Fibroblast of the aortic adventitia (primary cell): ENCODE data around the gene CTSC. TPM values are rescaled to one million over a fixed set of nuclear protein-coding genes. Genes with fewer than 3 reads are reported as not detected.
A peak's percentile ranks its signal among the peaks of the same experiment; 100 is the strongest.

Experiments used
- DNase-seq: peaks from one replicate; pipeline ENCODE4 v3.0.0-alpha.2; 2010; ENCODE audit warnings: low read depth
- H3K4me3 ChIP-seq: 2 replicates; pipeline ENCODE4 v1.5.1; 2011; ENCODE audit warnings: low read depth, mild to moderate bottlenecking, control low read depth, low read length, moderate library complexity
- total RNA-seq: library from RNA; depleted of rRNA; stranded (reverse); fragments of >200 nt; gene quantifications from 2 replicates; pipeline ENCODE4 v1.2.3, GENCODE V29; 2012; ENCODE audit warnings: low replicate concordance
- TF ChIP-seq, protein P1 (sequence below): IDR thresholded peaks from 2 replicates; pipeline ENCODE4 v1.5.1; 2011; ENCODE audit warnings: mild to moderate bottlenecking, low read length, control low read depth, inconsistent platforms; ENCODE audit not compliant: insufficient read depth

Gene CTSC
- total RNA-seq, 1 donor, result 69.1 TPM

DNA sequence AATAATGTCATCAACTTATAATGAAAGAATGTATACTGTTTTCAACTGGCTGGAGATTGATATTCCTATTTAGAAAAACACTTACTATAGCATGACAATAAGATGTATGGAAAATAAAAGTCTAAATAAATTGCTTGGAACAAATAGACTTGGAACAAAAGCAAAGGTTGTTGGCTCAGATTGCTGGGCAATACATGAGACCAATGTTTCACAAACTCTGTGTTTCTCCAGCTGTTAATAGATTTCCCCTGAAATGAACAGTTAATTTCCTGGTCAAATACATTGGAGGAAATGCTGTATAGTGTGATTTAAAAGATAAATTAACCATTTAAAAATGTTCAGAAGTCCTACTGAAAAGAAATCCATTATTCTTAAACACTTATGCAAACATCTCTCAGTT is 40.1 kb upstream of the CTSC start:
- TF ChIP-seq, protein P1, sequence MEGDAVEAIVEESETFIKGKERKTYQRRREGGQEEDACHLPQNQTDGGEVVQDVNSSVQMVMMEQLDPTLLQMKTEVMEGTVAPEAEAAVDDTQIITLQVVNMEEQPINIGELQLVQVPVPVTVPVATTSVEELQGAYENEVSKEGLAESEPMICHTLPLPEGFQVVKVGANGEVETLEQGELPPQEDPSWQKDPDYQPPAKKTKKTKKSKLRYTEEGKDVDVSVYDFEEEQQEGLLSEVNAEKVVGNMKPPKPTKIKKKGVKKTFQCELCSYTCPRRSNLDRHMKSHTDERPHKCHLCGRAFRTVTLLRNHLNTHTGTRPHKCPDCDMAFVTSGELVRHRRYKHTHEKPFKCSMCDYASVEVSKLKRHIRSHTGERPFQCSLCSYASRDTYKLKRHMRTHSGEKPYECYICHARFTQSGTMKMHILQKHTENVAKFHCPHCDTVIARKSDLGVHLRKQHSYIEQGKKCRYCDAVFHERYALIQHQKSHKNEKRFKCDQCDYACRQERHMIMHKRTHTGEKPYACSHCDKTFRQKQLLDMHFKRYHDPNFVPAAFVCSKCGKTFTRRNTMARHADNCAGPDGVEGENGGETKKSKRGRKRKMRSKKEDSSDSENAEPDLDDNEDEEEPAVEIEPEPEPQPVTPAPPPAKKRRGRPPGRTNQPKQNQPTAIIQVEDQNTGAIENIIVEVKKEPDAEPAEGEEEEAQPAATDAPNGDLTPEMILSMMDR, result no peak
- no peak overlapping the region for H3K4me3 ChIP-seq
- no peak for DNase-seq

GRCh38 chr11:88377144-88377543 is 39.6 kb upstream of the CTSC start:
- no peak overlapping the region for H3K4me3 ChIP-seq
- no peak for DNase-seq
- TF ChIP-seq, protein P1, result no peak

DNA sequence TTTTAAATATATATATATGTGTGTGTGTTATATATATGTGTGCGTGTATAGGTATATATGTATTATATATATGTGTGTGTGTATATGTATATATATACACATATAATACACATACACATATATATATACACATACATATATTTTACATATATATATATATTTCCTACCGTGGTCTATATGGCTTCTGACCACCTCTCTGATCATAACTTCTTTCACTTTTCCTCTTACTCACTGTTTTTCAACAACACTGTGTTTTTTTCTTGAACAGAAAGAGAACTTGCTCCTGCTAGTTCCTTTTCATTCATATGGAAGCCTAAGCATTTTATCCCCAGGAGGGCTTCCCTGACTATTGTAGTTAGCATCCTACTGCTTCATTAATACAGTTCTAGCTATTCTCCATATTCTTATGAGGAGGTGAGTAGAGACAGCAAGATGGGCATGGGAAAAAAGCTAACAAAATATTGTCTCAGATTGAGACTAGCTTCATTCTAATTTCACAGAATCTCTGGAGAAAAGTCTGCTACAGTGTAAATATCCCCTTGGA is 38.5 kb upstream of the CTSC start:
- DNase-seq, result no peak
- TF ChIP-seq, protein P1, result no peak
- no peak overlapping the region for H3K4me3 ChIP-seq

DNA sequence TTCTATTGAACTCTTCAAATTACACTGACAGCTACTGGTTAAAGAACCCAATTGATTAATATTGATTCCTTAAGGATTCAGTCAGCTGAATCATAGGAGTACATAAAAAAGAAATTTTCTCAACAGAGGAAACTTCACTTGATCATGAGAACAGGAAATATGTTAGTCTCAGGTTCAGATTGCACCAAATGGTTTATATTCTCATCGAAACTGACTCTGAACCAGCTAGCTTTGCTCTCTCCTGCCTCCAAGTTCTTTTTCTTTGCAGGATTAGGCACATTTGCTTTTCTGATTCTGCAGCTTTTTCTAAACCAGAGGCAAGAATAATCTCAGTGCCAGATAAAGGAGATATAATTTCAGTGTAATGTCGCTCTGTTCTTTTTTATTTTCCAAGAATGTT is 33.2 kb upstream of the CTSC start:
- DNase-seq, result no peak
- no peak overlapping the region for H3K4me3 ChIP-seq
- TF ChIP-seq, protein P1, result no peak

- no peak for DNase-seq
- H3K4me3 ChIP-seq, result no peak overlapping the region
- TF ChIP-seq, protein P1, result no peak
These were observed 29.8 kb upstream of the CTSC start for GRCh38 chr11:88367310-88367709.

GRCh38 chr11:88363648-88364065 is 26.1 kb upstream of the CTSC start:
- TF ChIP-seq, protein P1, result no peak
- no peak overlapping the region for H3K4me3 ChIP-seq
- DNase-seq, result peak; percentile 46

DNA sequence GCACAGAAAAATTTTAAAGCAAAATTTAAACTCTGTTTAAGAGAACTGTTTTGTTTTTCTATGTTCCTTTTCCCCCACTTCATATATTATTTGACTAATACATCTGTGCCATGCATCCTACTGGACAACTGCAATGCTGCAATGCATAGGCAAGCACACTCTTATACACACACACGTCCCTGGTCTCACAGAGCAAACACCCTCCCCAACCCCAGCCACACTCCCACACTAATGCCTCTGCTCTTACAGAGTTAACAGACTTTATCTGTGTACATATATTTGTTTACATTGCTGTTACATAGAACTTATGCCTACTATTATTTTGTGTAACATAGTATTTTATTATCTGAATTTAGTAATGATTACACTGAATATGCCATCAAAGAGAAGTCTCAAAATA is 25.5 kb upstream of the CTSC start:
- DNase-seq, result no peak
- TF ChIP-seq, protein P1, result no peak
- H3K4me3 ChIP-seq, result no peak overlapping the region
